Measurements from ENCODE around the gene GAK.

DNA sequence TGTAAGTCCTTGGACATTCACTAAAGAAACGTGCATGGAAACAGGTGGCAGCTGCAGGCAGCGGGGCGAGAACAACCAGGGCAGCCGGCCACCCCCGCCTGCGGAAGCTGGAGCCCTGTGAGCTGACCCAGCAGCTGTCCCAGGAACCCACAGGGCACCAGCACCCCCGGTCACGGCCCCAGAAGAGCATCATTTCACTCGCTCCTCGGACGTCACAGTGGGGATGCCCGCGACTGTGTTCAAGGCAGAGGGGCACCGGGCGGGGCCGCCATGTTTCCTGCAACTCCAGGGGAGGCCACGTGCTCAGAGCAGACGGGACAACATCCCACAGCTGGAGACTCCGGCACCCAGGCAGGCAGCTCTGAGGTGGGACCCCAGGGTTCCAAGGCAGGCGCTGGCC is 61.2 kb downstream of the GAK start:
- no peak for TF ChIP-seq EZH2 (IDR thresholded peaks at IDR 0.05; ENCODE audit: insufficient read depth, low read length)
- TF ChIP-seq, protein P1, sequence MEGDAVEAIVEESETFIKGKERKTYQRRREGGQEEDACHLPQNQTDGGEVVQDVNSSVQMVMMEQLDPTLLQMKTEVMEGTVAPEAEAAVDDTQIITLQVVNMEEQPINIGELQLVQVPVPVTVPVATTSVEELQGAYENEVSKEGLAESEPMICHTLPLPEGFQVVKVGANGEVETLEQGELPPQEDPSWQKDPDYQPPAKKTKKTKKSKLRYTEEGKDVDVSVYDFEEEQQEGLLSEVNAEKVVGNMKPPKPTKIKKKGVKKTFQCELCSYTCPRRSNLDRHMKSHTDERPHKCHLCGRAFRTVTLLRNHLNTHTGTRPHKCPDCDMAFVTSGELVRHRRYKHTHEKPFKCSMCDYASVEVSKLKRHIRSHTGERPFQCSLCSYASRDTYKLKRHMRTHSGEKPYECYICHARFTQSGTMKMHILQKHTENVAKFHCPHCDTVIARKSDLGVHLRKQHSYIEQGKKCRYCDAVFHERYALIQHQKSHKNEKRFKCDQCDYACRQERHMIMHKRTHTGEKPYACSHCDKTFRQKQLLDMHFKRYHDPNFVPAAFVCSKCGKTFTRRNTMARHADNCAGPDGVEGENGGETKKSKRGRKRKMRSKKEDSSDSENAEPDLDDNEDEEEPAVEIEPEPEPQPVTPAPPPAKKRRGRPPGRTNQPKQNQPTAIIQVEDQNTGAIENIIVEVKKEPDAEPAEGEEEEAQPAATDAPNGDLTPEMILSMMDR (IDR thresholded peaks at IDR 0.05; ENCODE audit: insufficient read depth, low read depth, low read length): no peak

Measured in astrocyte (in vitro differentiated cells and primary cell).